Measurements from ENCODE around the gene CRYBB1. TPM values are rescaled to one million over a fixed set of nuclear protein-coding genes. Genes with fewer than 3 reads are reported as not detected.
A peak's percentile ranks its signal among the peaks of the same experiment; 100 is the strongest.

The CRYBB1 gene
- total and polyA plus RNA-seq, 10 donors = 0.34 to 2.9 (median 1.7) TPM

GRCh38 chr22:26650722-26651421 is 33.0 kb upstream of the CRYBB1 start:
- no peak for TF ChIP-seq POLR2A (IDR thresholded peaks at IDR 0.05)
- TF ChIP-seq POLR2AphosphoS5 (IDR thresholded peaks at IDR 0.05) = no peak
- TF ChIP-seq CTCF (IDR thresholded peaks at IDR 0.05 in 8 of 11, conservative IDR thresholded peaks at IDR 0.05 in 3 of 11) = no peak
- Histone ChIP-seq H3K36me3 (no peaks in the 10 kb centered on the region), H3K27ac (no peak overlapping the region), H3K4me1 (peaks cover 0 to 55% (median 21%) of the 10 kb centered on the region in 6 donors), H3K4me3 (no peak overlapping the region), H3K9me3 (no peaks in the 10 kb centered on the region), H3K27me3 (replicated peaks in 1 of 7) (peaks cover 0 to 14% (median 0%) of the 10 kb centered on the region in 7 donors)
- WGBS, 5 donors = 78 to 92% (median 82%) methylated on average over 6 of the region's 6 CpGs
- intact Hi-C loops (cut with DNase I; ENCODE audit: low total_unique reads) = no loop called here
- no peak for DNase-seq

GRCh38 chr22:26648528-26649388 is 30.9 kb upstream of the CRYBB1 start:
- peak overlapping the region in 6 of 8 donors; percentile 19 to 75 (median 57) for H3K27ac ChIP-seq
- TF ChIP-seq CTCF (IDR thresholded peaks at IDR 0.05 in 8 of 11, conservative IDR thresholded peaks at IDR 0.05 in 3 of 11) (no peak), POLR2AphosphoS5 (IDR thresholded peaks at IDR 0.05) (no peak), POLR2A (IDR thresholded peaks at IDR 0.05) (no peak)
- 47 to 65% (median 51%) methylated on average over 6 of the region's 6 CpGs for WGBS, 5 donors
- DNase-seq = no peak
- intact Hi-C loops (cut with DNase I; ENCODE audit: low total_unique reads) = no loop called here
- H3K9me3 ChIP-seq = no peaks in the 10 kb centered on the region
- H3K4me3 ChIP-seq = no peak overlapping the region
- no peaks in the 10 kb centered on the region for H3K36me3 ChIP-seq
- H3K4me1 ChIP-seq = peaks cover 9 to 68% (median 36%) of the 10 kb centered on the region in 6 donors
- H3K27me3 ChIP-seq (replicated peaks in 1 of 7) = peaks cover 0 to 14% (median 0%) of the 10 kb centered on the region in 7 donors

GRCh38 chr22:26648011-26648497 is 30.2 kb upstream of the CRYBB1 start:
- no peaks in the 10 kb centered on the region for H3K9me3 ChIP-seq
- peak overlapping the region in 1 of 8 donors; percentile 30 for H3K4me3 ChIP-seq
- DNase-seq = peak; percentile 84
- H3K4me1 ChIP-seq = peaks cover 11 to 75% (median 43%) of the 10 kb centered on the region in 6 donors
- 24 to 41% (median 31%) methylated on average over 17 of the region's 17 CpGs for WGBS, 5 donors
- no peaks in the 10 kb centered on the region for H3K36me3 ChIP-seq
- intact Hi-C loops (cut with DNase I; ENCODE audit: low total_unique reads) = no loop called here
- H3K27me3 ChIP-seq (replicated peaks in 1 of 7) = peaks cover 0 to 14% (median 0%) of the 10 kb centered on the region in 7 donors
- H3K27ac ChIP-seq = peak overlapping the region in 5 of 8 donors; percentile 10 to 75 (median 56)
- peak in 1 of 3 donors; percentile 33 for TF ChIP-seq POLR2AphosphoS5 (IDR thresholded peaks at IDR 0.05)
- no peak for TF ChIP-seq POLR2A (IDR thresholded peaks at IDR 0.05)

- no peak overlapping the region for H3K4me3 ChIP-seq
- 66 to 84% (median 78%) methylated on average over 5 of the region's 5 CpGs for WGBS, 5 donors
- DNase-seq = no peak
- no peak overlapping the region for H3K27ac ChIP-seq
- TF ChIP-seq CTCF (IDR thresholded peaks at IDR 0.05 in 8 of 11, conservative IDR thresholded peaks at IDR 0.05 in 3 of 11) (no peak), POLR2A (IDR thresholded peaks at IDR 0.05) (no peak), POLR2AphosphoS5 (IDR thresholded peaks at IDR 0.05) (no peak)
- intact Hi-C loops (cut with DNase I; ENCODE audit: low total_unique reads) = no loop called here
- H3K4me1 ChIP-seq = peaks cover 14 to 76% (median 52%) of the 10 kb centered on the region in 6 donors
- H3K36me3 ChIP-seq = no peaks in the 10 kb centered on the region
- H3K27me3 ChIP-seq (replicated peaks in 1 of 7) = peaks cover 0 to 14% (median 0%) of the 10 kb centered on the region in 7 donors
- H3K9me3 ChIP-seq = no peaks in the 10 kb centered on the region
Observed at GRCh38 chr22:26646158-26646557, 28.3 kb upstream of the CRYBB1 start.
